Measurements from ENCODE around the gene NDUFAF3. TPM values are rescaled to one million over a fixed set of nuclear protein-coding genes. Genes with fewer than 3 reads are reported as not detected.
A peak's percentile ranks its signal among the peaks of the same experiment; 100 is the strongest.

The NDUFAF3 gene
- total and polyA plus RNA-seq, 7 experiments from 2014 or later, result 63.8 to 205 (median 94.2) TPM

DNA sequence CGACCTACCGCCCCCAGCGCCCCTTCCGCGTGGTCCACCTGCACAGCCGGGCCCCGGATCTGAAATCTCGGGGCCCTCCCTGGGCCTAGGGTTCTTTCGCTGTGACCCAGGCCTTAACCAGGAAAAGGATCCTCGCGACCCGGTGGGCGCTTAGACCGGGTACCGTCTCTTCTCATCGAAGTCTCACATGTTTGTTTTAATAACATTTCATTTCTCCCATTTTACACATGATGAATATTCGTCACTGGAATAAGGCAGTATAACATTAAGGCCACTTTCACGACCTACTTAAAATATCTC, 3.3 kb upstream of the NDUFAF3 start:
- H3K4me1 ChIP-seq (ENCODE audit: control insufficient read depth in 2 of 2, insufficient read depth in 2 of 2, low read length in 2 of 2), result peaks cover 25 to 28% of the 10 kb centered on the region in 2 donors
- H3K36me3 ChIP-seq (ENCODE audit: control insufficient read depth in 2 of 3, insufficient read depth in 3 of 3, low read length in 3 of 3), result peaks cover 0 to 44% (median 0%) of the 10 kb centered on the region in 3 experiments
- peak overlapping the region; percentile 83 for H3K27ac ChIP-seq (ENCODE audit: low read depth, low read length)
- ChIA-PET POLR2A (interaction anchor here (0.7 to 11.9 kb wide), 6 partner anchors 9 to 146 kb away, joined by 3 to 247 read pairs (median 22); partner anchors contain the start of genes IMPDH2, P4HTM, QRICH1 and WDR6), CTCF (interaction anchor here (1.4 kb wide), 1 partner anchor 31 kb away, joined by 4 read pairs; no protein-coding TSS in a partner anchor)
- H3K9me3 ChIP-seq (ENCODE audit: control insufficient read depth in 2 of 3, low read length in 3 of 3), result no peaks in the 10 kb centered on the region
- intact Hi-C loops (cut with micrococcal nuclease), result no loop called here
- H3K27me3 ChIP-seq (ENCODE audit: control insufficient read depth in 2 of 2, insufficient read depth in 2 of 2, low read length in 2 of 2), result no peaks in the 10 kb centered on the region
- H3K9me3 Mint-ChIP-seq, result no peaks in the 10 kb centered on the region
- H3K27me3 Mint-ChIP-seq, result peaks cover 0 to 2% (median 0%) of the 10 kb centered on the region in 5 donors
- H3K4me3 Mint-ChIP-seq, result peak overlapping the region; percentile 75 to 97 (median 91)
- DNase-seq (no peak), ATAC-seq (no peak)
- peaks cover 0 to 18% (median 3%) of the 10 kb centered on the region in 5 donors for H3K36me3 Mint-ChIP-seq
- H3K27ac Mint-ChIP-seq, result peak overlapping the region; percentile 71 to 95 (median 91)
- peak overlapping the region; percentile 84 for H3K4me3 ChIP-seq (ENCODE audit: low read length)
- H3K4me1 Mint-ChIP-seq, result peaks cover 18 to 46% (median 41%) of the 10 kb centered on the region in 7 donors

DNA sequence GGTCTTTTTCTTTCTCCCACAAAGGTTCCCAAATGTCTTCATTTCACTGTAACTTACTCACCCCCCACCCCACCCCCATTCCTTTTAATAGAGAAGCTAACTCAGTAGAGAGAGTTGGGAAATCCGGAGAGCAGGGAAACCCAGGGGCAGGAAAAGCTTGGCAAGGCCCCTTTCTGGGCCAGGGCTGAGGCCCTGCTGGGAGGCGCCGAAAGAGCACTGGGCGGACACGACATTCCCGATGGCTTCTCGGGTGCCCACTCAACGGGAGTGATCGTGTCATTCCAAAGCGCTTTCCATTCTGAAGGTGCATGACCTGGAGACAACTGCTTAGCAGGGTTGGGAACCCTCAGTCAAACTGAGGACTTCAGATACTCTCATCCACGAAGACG, 2.0 kb upstream of the NDUFAF3 start:
- intact Hi-C loops (cut with micrococcal nuclease), result loop anchor here (2.0 to 10.0 kb wide), 8 partner anchors 31 to 1335 kb away; partner anchors contain the start of genes IP6K2 (in 2 of the 2), PFKFB4 (in 2 of the 2), ARIH2 (in 1 of the 2) and CYB561D2 (in 1 of the 2)
- H3K36me3 ChIP-seq (ENCODE audit: control insufficient read depth in 2 of 3, insufficient read depth in 3 of 3, low read length in 3 of 3), result peaks cover 6 to 44% (median 6%) of the 10 kb centered on the region in 3 experiments
- H3K27me3 ChIP-seq (ENCODE audit: control insufficient read depth in 2 of 2, insufficient read depth in 2 of 2, low read length in 2 of 2), result no peaks in the 10 kb centered on the region
- no peaks in the 10 kb centered on the region for H3K9me3 ChIP-seq (ENCODE audit: control insufficient read depth in 2 of 3, low read length in 3 of 3)
- peaks cover 0 to 2% (median 0%) of the 10 kb centered on the region in 5 donors for H3K27me3 Mint-ChIP-seq
- no peak for ATAC-seq
- no peak for DNase-seq
- POLR2A ChIA-PET, result interaction anchor here (0.6 to 11.9 kb wide), 10 partner anchors 9 to 320 kb away, joined by 3 to 247 read pairs (median 28); partner anchors contain the start of genes IMPDH2, P4HTM, QRICH1 and USP4
- peaks cover 19 to 52% (median 44%) of the 10 kb centered on the region in 7 donors for H3K4me1 Mint-ChIP-seq
- H3K36me3 Mint-ChIP-seq, result peaks cover 0 to 21% (median under 1%) of the 10 kb centered on the region in 5 donors
- H3K4me3 Mint-ChIP-seq, result peak overlapping the region; percentile 85 to 98 (median 96)
- no peaks in the 10 kb centered on the region for H3K9me3 Mint-ChIP-seq
- H3K4me3 ChIP-seq (ENCODE audit: low read length), result peak overlapping the region; percentile 99
- CTCF ChIA-PET, result interaction anchor here (0.7 to 5.9 kb wide), 4 partner anchors 9 to 30 kb away, joined by 3 to 51 read pairs (median 18); partner anchors contain the start of genes IMPDH2, P4HTM and WDR6
- peaks cover 25 to 28% of the 10 kb centered on the region in 2 donors for H3K4me1 ChIP-seq (ENCODE audit: control insufficient read depth in 2 of 2, insufficient read depth in 2 of 2, low read length in 2 of 2)
- H3K27ac Mint-ChIP-seq, result peak overlapping the region in 8 of 9 donors; percentile 69 to 98 (median 92)
- H3K27ac ChIP-seq (ENCODE audit: low read depth, low read length), result peak overlapping the region; percentile 98

- H3K36me3 Mint-ChIP-seq, result peaks cover 0 to 20% (median 0%) of the 10 kb centered on the region in 5 donors
- peak overlapping the region; percentile 92 to 99 (median 97) for H3K4me3 Mint-ChIP-seq
- Histone ChIP-seq H3K36me3 (ENCODE audit: control insufficient read depth in 2 of 3, insufficient read depth in 3 of 3, low read length in 3 of 3) (peaks cover 6 to 44% (median 11%) of the 10 kb centered on the region in 3 experiments), H3K4me1 (ENCODE audit: control insufficient read depth in 2 of 2, insufficient read depth in 2 of 2, low read length in 2 of 2) (peaks cover 25 to 28% of the 10 kb centered on the region in 2 donors), H3K27ac (ENCODE audit: low read depth, low read length) (peak overlapping the region; percentile 98), H3K9me3 (ENCODE audit: control insufficient read depth in 2 of 3, low read length in 3 of 3) (no peaks in the 10 kb centered on the region), H3K27me3 (ENCODE audit: control insufficient read depth in 2 of 2, insufficient read depth in 2 of 2, low read length in 2 of 2) (no peaks in the 10 kb centered on the region), H3K4me3 (ENCODE audit: low read length) (peak overlapping the region; percentile 99)
- intact Hi-C loops (cut with micrococcal nuclease), result loop anchor here (1.0 to 10.0 kb wide), 15 partner anchors 9 to 1334 kb away; partner anchors contain the start of genes DAG1 (in 2 of the 2), IMPDH2 (in 2 of the 2), IP6K2 (in 2 of the 2) and PFKFB4 (in 2 of the 2)
- peaks cover 0 to 2% (median 0%) of the 10 kb centered on the region in 5 donors for H3K27me3 Mint-ChIP-seq
- H3K9me3 Mint-ChIP-seq, result no peaks in the 10 kb centered on the region
- CTCF ChIA-PET, result interaction anchor here (0.6 to 5.9 kb wide), 7 partner anchors 8 to 46 kb away, joined by 3 to 51 read pairs (median 8); partner anchors contain the start of genes IMPDH2, P4HTM and WDR6
- peak overlapping the region in 8 of 9 donors; percentile 69 to 98 (median 95) for H3K27ac Mint-ChIP-seq
- peaks cover 21 to 57% (median 44%) of the 10 kb centered on the region in 7 donors for H3K4me1 Mint-ChIP-seq
- ATAC-seq, result no peak
- POLR2A ChIA-PET, result interaction anchor here (0.6 to 11.9 kb wide), 14 partner anchors 8 to 1504 kb away, joined by 3 to 247 read pairs (median 16); partner anchors contain the start of genes ARIH2, IMPDH2, NICN1 and P4HTM
- peak in 1 of 9 donors; percentile 47 for DNase-seq
These were observed 1.4 kb upstream of the NDUFAF3 start for GRCh38 chr3:49020330-49021212.

GRCh38 chr3:49021213-49021812, 608 bp upstream of the NDUFAF3 start:
- CTCF ChIA-PET, result interaction anchor here (0.6 to 5.9 kb wide), 12 partner anchors 8 to 448 kb away, joined by 3 to 51 read pairs (median 4); partner anchors contain the start of genes DAG1, P4HTM and WDR6
- H3K4me1 Mint-ChIP-seq, result peaks cover 21 to 60% (median 44%) of the 10 kb centered on the region in 7 donors

DNA sequence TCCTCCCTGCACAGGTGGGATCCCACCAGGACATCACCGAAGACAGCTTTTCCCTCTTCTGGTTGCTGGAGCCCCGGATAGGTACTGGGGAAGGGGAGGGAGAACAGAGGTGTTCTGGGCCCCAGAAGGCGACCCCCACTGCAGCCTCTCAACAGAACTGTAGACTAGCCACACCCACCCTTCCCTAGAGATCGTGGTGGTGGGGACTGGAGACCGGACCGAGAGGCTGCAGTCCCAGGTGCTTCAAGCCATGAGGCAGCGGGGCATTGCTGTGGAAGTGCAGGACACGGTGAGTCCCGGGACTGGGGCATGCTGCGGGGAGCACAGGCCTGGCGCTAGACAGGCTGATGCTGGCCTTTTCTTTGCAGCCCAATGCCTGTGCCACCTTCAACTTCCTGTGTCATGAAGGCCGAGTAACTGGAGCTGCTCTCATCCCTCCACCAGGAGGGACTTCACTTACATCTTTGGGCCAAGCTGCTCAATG, 809 bp downstream of the NDUFAF3 start:
- ATAC-seq (no peak), DNase-seq (no peak)
- ChIA-PET CTCF (interaction anchor here (0.6 to 5.9 kb wide), 10 partner anchors 9 to 148 kb away, joined by 3 to 51 read pairs (median 6); partner anchors contain the start of genes P4HTM, QRICH1 and WDR6), POLR2A (interaction anchor here (1.1 to 11.9 kb wide), 14 partner anchors 10 to 532 kb away, joined by 3 to 247 read pairs (median 13); partner anchors contain the start of genes BSN, IP6K2, P4HTM and QARS1)
- no peaks in the 10 kb centered on the region for H3K9me3 ChIP-seq (ENCODE audit: control insufficient read depth in 2 of 3, low read length in 3 of 3)
- Mint-ChIP-seq H3K4me3 (peak overlapping the region; percentile 92 to 99 (median 97)), H3K27me3 (peaks cover 0 to 2% (median 0%) of the 10 kb centered on the region in 5 donors), H3K9me3 (no peaks in the 10 kb centered on the region), H3K36me3 (peaks cover 0 to 31% (median 0%) of the 10 kb centered on the region in 5 donors), H3K27ac (peak overlapping the region; percentile 95 to 99 (median 98)), H3K4me1 (peaks cover 18 to 60% (median 47%) of the 10 kb centered on the region in 7 donors)
- H3K27me3 ChIP-seq (ENCODE audit: control insufficient read depth in 2 of 2, insufficient read depth in 2 of 2, low read length in 2 of 2), result no peaks in the 10 kb centered on the region
- peaks cover 18 to 19% of the 10 kb centered on the region in 2 donors for H3K4me1 ChIP-seq (ENCODE audit: control insufficient read depth in 2 of 2, insufficient read depth in 2 of 2, low read length in 2 of 2)
- peak overlapping the region; percentile 99 for H3K4me3 ChIP-seq (ENCODE audit: low read length)
- H3K27ac ChIP-seq (ENCODE audit: low read depth, low read length), result peak overlapping the region; percentile 98
- peaks cover 10 to 46% (median 11%) of the 10 kb centered on the region in 3 experiments for H3K36me3 ChIP-seq (ENCODE audit: control insufficient read depth in 2 of 3, insufficient read depth in 3 of 3, low read length in 3 of 3)
- intact Hi-C loops (cut with micrococcal nuclease), result loop anchor here (1.0 to 10.0 kb wide), 5 partner anchors 136 to 1332 kb away; partner anchors contain the start of genes PFKFB4 (in 2 of the 2), CYB561D2 (in 1 of the 2), HYAL3 (in 1 of the 2) and NAA80 (in 1 of the 2)

More at GRCh38 chr3:49021213-49021812, 608 bp upstream of the NDUFAF3 start:
- peaks cover 0 to 2% (median 0%) of the 10 kb centered on the region in 5 donors for H3K27me3 Mint-ChIP-seq
- H3K36me3 Mint-ChIP-seq, result peaks cover 0 to 24% (median 0%) of the 10 kb centered on the region in 5 donors
- Histone ChIP-seq H3K4me1 (ENCODE audit: control insufficient read depth in 2 of 2, insufficient read depth in 2 of 2, low read length in 2 of 2) (peaks cover 25 to 28% of the 10 kb centered on the region in 2 donors), H3K27me3 (ENCODE audit: control insufficient read depth in 2 of 2, insufficient read depth in 2 of 2, low read length in 2 of 2) (no peaks in the 10 kb centered on the region), H3K4me3 (ENCODE audit: low read length) (peak overlapping the region; percentile 99), H3K9me3 (ENCODE audit: control insufficient read depth in 2 of 3, low read length in 3 of 3) (no peaks in the 10 kb centered on the region), H3K36me3 (ENCODE audit: control insufficient read depth in 2 of 3, insufficient read depth in 3 of 3, low read length in 3 of 3) (peaks cover 8 to 44% (median 11%) of the 10 kb centered on the region in 3 experiments), H3K27ac (ENCODE audit: low read depth, low read length) (peak overlapping the region; percentile 98)
- H3K27ac Mint-ChIP-seq, result peak overlapping the region; percentile 93 to 98 (median 97)
- H3K9me3 Mint-ChIP-seq, result no peaks in the 10 kb centered on the region
- DNase-seq, result peak; percentile 96 to 99 (median 98)
- intact Hi-C loops (cut with micrococcal nuclease), result loop anchor here (1.0 to 10.0 kb wide), 15 partner anchors 8 to 1333 kb away; partner anchors contain the start of genes DAG1 (in 2 of the 2), IMPDH2 (in 2 of the 2), IP6K2 (in 2 of the 2) and PFKFB4 (in 2 of the 2)
- peak; percentile 90 for ATAC-seq
- H3K4me3 Mint-ChIP-seq, result peak overlapping the region; percentile 92 to 99 (median 97)
- POLR2A ChIA-PET, result interaction anchor here (0.6 to 11.9 kb wide), 21 partner anchors 7 to 1505 kb away, joined by 3 to 247 read pairs (median 4); partner anchors contain the start of genes ARIH2, IMPDH2, IP6K2 and NICN1
